Gastroesophageal sphincter (tissue), 4 donors: Measurements from ENCODE around the gene GUCY2C. TPM values are rescaled to one million over a fixed set of nuclear protein-coding genes. Genes with fewer than 3 reads are reported as not detected.

ENCODE experiments used
- ATAC-seq: fragments of 150-250 bp; one replicate; pipeline ENCODE4 v1.9.1; 2016; ENCODE audit warnings: mild to moderate bottlenecking, moderate library complexity
- H3K27ac ChIP-seq, 4 donors: fragments of 200-600 bp; sonication (generic) in 3 of 4; 1 replicate in 3 of 4; 2 replicates in 1 of 4; pipeline ENCODE4 v1.5.1; 2016 to 2019
- H3K27me3 ChIP-seq: fragments of 200-600 bp; sonication (generic); one replicate; pipeline ENCODE4 v1.5.1; 2019
- H3K36me3 ChIP-seq, 2 donors: fragments of 200-600 bp; sonication (generic); one replicate each; pipeline ENCODE4 v1.5.1; 2019; ENCODE audit warnings: control low read depth in 1 of 2
- H3K4me1 ChIP-seq, 3 donors: fragments of 200-600 bp; sonication (generic); 1 replicate in 2 of 3; 2 replicates in 1 of 3; pipeline ENCODE4 v1.5.1; 2016 to 2019; ENCODE audit warnings: control low read depth in 2 of 3
- H3K4me3 ChIP-seq, 2 donors: fragments of 200-600 bp; sonication (generic); one replicate each; pipeline ENCODE4 v1.5.1; 2019; ENCODE audit warnings: mild to moderate bottlenecking in 1 of 2, moderate library complexity in 1 of 2
- H3K9me3 ChIP-seq, 3 donors: fragments of 200-600 bp; sonication (generic); one replicate each; pipeline ENCODE4 v1.5.1; 2017 to 2019; ENCODE audit warnings: control low read depth in 2 of 3
- CTCF ChIP-seq, 4 experiments: fragments of 200-600 bp in 2 of 4; fragments of 450-650 bp in 2 of 4; sonication (generic) in 1 of 4; IDR thresholded peaks; one replicate each; pipeline ENCODE4 v1.5.1; 2017 to 2019; ENCODE audit warnings: antibody characterized with exemption in 4 of 4, mild to moderate bottlenecking in 2 of 4, moderate library complexity in 2 of 4
- EP300 ChIP-seq: sonication (generic); formaldehyde crosslinking; IDR thresholded peaks from one replicate; pipeline ENCODE4 v1.6.1; 2017; ENCODE audit warnings: antibody characterized with exemption, mild to moderate bottlenecking
- POLR2A ChIP-seq, 2 donors: fragments of 450-650 bp; IDR thresholded peaks; one replicate each; pipeline ENCODE4 v1.6.1; 2017; ENCODE audit warnings: antibody characterized with exemption in 2 of 2, mild to moderate bottlenecking in 2 of 2, moderate library complexity in 1 of 2
- POLR2AphosphoS5 ChIP-seq: sonication (generic); formaldehyde crosslinking; IDR thresholded peaks from one replicate; pipeline ENCODE4 v1.6.1; 2017; ENCODE audit warnings: antibody characterized with exemption
- WGBS, 2 donors: methylation state at CpG; one replicate each; pipeline ENCODE4 v1.1.5; 2018; ENCODE audit warnings: low coverage in 1 of 2; 5-methylcytosine and 5-hydroxymethylcytosine counted together
- total RNA-seq, 4 donors: library from RNA; depleted of rRNA; stranded (reverse); fragments of >200 nt; gene quantifications; one replicate each; pipeline ENCODE4 v1.1.0, GENCODE V29; 2016

The GUCY2C gene
- total RNA-seq, 4 donors from 2014 or later, result not detected

DNA sequence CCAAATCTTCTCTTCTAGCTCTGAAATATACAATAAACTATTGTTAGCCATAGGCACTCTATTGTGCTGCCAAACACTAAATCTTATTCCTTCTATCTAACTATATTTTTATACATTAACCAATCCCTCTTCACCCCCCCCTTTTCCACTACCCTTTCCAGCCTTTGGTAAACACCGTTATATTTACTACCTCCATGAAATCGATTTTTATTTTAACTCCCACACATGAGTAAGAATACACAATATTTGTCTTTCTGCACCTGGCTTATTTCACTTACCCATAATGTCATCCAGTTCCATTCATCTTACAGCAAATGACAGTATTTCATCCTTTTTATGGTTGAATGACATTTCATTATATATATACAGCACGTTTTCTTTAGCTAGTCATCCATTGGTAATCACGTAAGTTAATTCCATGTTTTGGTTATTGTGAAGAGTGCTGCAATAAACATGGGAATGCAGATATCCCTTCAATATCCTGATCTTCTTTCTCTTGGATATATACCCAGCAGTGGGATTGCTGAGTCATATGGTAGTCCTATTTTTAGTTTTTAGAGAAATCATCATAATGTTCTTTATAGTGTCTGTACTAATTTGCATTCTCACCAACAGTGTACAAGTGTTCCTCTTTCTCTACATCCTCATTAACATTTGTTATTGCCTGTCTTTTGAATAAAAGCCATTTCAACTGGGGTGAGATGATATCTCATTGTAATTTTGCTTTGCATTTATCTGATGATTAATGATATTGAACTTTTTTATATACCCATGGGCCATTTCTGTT lies 94.5 kb downstream of the GUCY2C start:
- Histone ChIP-seq H3K27ac (no peak overlapping the region), H3K4me3 (no peak overlapping the region), H3K9me3 (peaks cover 0 to 28% (median 0%) of the 10 kb centered on the region in 3 donors), H3K27me3 (no peaks in the 10 kb centered on the region), H3K36me3 (no peaks in the 10 kb centered on the region), H3K4me1 (no peaks in the 10 kb centered on the region)
- 73 to 91% methylated on average over 4 of the region's 4 CpGs for WGBS, 2 donors
- ATAC-seq, result no peak
- TF ChIP-seq POLR2AphosphoS5, result no peak
- TF ChIP-seq EP300, result no peak
- TF ChIP-seq POLR2A (IDR thresholded peaks at IDR 0.05), result no peak
- TF ChIP-seq CTCF (IDR thresholded peaks at IDR 0.05), result no peak

GRCh38 chr12:14597480-14597879 lies 98.9 kb downstream of the GUCY2C start:
- H3K27me3 ChIP-seq, result no peaks in the 10 kb centered on the region
- no peak overlapping the region for H3K4me3 ChIP-seq
- no peaks in the 10 kb centered on the region for H3K36me3 ChIP-seq
- TF ChIP-seq CTCF (IDR thresholded peaks at IDR 0.05), result no peak
- TF ChIP-seq POLR2A (IDR thresholded peaks at IDR 0.05), result no peak
- no peak for TF ChIP-seq POLR2AphosphoS5
- no peak for TF ChIP-seq EP300
- ATAC-seq, result no peak
- H3K9me3 ChIP-seq, result peaks cover 0 to 13% (median 0%) of the 10 kb centered on the region in 3 donors
- 80 to 90% methylated on average over 2 to 3 of the region's 3 CpGs for WGBS, 2 donors
- H3K4me1 ChIP-seq, result no peaks in the 10 kb centered on the region
- no peak overlapping the region for H3K27ac ChIP-seq

- ATAC-seq, result no peak
- Histone ChIP-seq H3K4me1 (no peaks in the 10 kb centered on the region), H3K4me3 (no peak overlapping the region), H3K36me3 (no peaks in the 10 kb centered on the region), H3K27ac (no peak overlapping the region), H3K9me3 (no peaks in the 10 kb centered on the region), H3K27me3 (no peaks in the 10 kb centered on the region)
- 9 to 80% methylated on average over 1 of the region's 1 CpG for WGBS, 2 donors
- TF ChIP-seq POLR2A (IDR thresholded peaks at IDR 0.05) (no peak), POLR2AphosphoS5 (no peak), CTCF (IDR thresholded peaks at IDR 0.05) (no peak), EP300 (no peak)
Observed at GRCh38 chr12:14591719-14592118, 104.7 kb downstream of the GUCY2C start.

DNA sequence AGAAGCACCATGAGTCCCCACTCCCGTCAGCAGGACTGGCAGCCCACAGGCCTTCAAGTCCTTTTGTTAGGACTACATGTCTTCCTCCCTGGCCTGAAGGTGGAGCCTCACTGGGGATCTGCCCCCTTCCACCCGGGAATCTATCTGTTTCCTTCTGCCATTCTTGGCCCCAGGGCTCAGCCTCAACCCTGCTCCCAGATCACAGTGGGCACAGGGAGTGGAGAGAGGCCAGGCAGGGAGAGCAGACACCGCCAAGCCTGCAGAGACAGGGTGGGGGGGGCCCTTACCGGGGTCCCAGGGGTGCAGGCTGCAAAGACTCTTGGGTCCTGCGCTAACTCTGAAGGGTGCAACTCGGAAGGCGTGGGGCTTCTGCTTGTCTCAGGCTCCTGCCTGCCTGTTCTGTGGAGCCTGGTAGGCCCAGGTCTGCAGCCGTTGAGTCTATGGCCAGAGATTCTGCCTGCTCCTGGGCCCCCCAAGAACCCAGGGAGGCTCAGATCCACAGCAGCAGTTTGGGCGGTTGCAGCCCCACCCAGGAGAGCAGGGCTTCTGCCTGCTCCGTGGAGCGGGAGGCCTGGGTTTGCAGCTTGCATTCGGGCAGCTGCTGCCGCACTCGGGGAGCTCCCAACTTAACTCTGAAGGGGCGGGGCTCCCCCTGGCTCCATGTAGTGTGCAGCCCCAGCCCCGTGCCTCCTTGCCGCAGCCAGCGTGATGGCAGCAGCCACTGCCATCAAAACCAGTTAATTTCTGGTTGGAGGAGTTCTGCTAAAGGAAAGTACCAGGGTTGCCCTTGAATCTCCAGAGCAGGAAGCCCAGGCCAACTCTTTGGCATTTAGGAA lies 107.0 kb downstream of the GUCY2C start:
- H3K27me3 ChIP-seq, result no peaks in the 10 kb centered on the region
- no peak overlapping the region for H3K4me3 ChIP-seq
- ATAC-seq, result no peak
- H3K27ac ChIP-seq, result no peak overlapping the region
- H3K9me3 ChIP-seq, result no peaks in the 10 kb centered on the region
- TF ChIP-seq POLR2A (IDR thresholded peaks at IDR 0.05) (no peak), POLR2AphosphoS5 (no peak), CTCF (IDR thresholded peaks at IDR 0.05) (no peak), EP300 (no peak)
- H3K4me1 ChIP-seq, result no peaks in the 10 kb centered on the region
- WGBS, 2 donors, result no CpG with 5 or more reads among the region's 18 CpGs
- no peaks in the 10 kb centered on the region for H3K36me3 ChIP-seq
